Measurements from ENCODE around the gene THRA.

Gene THRA, protein sequence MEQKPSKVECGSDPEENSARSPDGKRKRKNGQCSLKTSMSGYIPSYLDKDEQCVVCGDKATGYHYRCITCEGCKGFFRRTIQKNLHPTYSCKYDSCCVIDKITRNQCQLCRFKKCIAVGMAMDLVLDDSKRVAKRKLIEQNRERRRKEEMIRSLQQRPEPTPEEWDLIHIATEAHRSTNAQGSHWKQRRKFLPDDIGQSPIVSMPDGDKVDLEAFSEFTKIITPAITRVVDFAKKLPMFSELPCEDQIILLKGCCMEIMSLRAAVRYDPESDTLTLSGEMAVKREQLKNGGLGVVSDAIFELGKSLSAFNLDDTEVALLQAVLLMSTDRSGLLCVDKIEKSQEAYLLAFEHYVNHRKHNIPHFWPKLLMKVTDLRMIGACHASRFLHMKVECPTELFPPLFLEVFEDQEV

GRCh38 chr17:40062329-40063186 is at the start of gene THRA:
Gene THRA (plus strand): TSS chr17:40062965. CDS start chr17:40074489, 11,524 bp downstream.
- peak; percentile 57 for DNase-seq (ENCODE audit: low read depth)

- no peak for DNase-seq (ENCODE audit: low read depth)
Measured at GRCh38 chr17:40014375-40014980, 48.3 kb upstream of the THRA start.

GRCh38 chr17:40015005-40015997 is 47.5 kb upstream of the THRA start, which contains the start of gene CSF3:
Gene CSF3 (plus strand): TSS chr17:40015440. CDS start chr17:40015475, 35 bp downstream.
- no peak for DNase-seq (ENCODE audit: low read depth)

- DNase-seq (ENCODE audit: low read depth), result no peak
Measured at GRCh38 chr17:40015998-40016985, 46.5 kb upstream of the THRA start.

DNA sequence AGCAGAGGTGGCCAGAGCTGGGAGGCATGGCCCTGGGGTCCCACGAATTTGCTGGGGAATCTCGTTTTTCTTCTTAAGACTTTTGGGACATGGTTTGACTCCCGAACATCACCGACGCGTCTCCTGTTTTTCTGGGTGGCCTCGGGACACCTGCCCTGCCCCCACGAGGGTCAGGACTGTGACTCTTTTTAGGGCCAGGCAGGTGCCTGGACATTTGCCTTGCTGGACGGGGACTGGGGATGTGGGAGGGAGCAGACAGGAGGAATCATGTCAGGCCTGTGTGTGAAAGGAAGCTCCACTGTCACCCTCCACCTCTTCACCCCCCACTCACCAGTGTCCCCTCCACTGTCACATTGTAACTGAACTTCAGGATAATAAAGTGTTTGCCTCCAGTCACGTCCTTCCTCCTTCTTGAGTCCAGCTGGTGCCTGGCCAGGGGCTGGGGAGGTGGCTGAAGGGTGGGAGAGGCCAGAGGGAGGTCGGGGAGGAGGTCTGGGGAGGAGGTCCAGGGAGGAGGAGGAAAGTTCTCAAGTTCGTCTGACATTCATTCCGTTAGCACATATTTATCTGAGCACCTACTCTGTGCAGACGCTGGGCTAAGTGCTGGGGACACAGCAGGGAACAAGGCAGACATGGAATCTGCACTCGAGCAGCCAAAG is 45.2 kb upstream of the THRA start:
- no peak for DNase-seq (ENCODE audit: low read depth)

- DNase-seq (ENCODE audit: low read depth), result no peak
Measured at GRCh38 chr17:40018211-40019121, 44.3 kb upstream of the THRA start.

GRCh38 chr17:40019140-40019991 is 43.4 kb upstream of the THRA start:
- DNase-seq (ENCODE audit: low read depth), result no peak

DNA sequence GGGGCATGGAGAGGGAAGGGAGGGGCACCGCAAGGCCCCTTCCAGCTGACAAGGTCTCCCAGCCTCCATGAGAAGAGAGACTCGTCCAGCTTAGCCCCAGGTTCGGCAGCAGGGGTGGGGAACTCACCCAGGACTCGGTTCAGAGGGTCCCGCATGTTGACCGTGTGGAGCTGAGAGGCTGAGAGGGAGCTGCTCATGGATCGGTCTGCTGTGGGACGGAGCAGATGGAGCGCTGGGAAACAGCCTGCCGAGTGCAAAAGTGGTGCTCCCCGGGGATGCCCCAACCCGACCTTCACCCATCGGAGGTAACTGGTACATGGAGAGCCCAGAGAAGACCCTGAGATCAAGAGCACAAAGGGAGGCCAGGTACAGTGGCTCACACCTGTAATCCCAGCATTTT is 42.6 kb upstream of the THRA start:
- no peak for DNase-seq (ENCODE audit: low read depth)

DNA sequence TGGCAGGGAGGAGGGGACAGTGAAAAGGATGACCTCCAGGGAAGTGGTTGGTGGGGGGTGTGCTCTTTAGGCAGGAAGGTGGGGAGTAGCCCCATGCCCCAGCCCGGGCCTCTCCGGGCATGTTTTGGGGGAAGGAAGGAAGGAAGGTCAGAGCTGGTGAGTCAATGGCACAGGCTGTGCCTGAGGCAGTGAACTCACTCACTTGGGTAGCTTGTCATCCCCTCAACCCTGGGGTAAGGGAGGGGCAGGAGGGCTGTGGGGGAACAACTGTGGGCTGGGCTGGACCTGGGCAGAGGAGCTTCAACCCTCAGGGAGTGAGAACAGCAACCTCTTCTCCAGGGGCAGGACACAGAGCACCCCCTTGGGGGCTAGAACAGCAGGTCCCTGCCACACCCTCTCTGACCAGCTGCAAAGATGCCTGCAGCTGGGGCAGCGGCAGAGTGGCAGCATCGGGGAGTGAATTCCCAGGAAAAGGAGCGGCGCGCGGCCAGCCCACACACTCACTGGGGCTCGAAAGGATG is 41.3 kb upstream of the THRA start:
- no peak for DNase-seq (ENCODE audit: low read depth)

DNA sequence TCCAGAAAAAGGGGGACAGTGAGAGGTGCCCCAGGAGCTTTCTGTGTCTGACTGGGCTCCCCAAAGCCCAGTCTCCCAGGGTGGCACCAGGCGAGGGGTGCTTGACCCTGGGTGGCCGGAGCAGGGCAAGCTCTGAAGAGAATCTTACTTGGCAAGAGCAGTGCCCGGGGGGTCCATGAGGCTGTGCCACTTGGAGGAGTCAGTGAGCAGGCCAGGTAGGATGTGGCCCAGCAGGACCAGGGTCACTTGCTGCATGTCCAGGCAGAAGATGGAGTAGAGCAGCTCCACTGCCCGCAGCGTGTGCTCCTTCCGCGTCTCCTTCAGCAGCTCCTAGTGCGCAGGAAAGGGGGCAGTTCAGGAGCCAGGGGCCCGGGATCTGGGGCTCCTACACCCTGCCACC is 40.3 kb upstream of the THRA start:
- no peak for DNase-seq (ENCODE audit: low read depth)

DNA sequence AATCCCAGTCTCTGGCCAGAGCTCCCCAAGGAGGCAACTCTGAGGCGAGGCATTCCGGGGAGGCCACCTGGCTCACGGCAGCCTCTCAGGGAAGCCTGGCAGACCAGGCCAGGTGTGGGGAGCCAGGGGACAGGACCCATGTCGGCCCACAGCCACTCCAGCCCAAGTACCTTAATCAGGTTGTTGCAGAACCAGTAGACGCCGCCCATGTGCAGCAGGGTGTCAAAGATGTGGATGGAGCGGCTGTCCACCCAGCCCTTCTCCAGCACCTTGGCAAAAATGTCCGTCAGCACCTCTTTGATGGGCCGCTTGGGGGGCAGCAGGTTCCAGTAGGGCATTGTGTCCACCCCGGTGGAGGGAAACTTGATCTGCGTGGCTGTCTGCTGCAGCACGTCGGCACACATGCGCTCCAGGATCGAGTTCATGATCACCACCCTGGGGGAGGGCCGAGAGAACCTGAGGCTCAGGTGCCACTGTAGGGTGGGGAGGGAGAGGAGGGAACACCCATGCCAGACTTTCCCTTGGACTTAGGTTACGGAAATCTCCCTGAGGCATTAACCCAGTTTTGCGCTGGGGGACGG is 39.7 kb upstream of the THRA start:
- no peak for DNase-seq (ENCODE audit: low read depth)

GRCh38 chr17:40023590-40024292 is 39.0 kb upstream of the THRA start:
- no peak for DNase-seq (ENCODE audit: low read depth)

DNA sequence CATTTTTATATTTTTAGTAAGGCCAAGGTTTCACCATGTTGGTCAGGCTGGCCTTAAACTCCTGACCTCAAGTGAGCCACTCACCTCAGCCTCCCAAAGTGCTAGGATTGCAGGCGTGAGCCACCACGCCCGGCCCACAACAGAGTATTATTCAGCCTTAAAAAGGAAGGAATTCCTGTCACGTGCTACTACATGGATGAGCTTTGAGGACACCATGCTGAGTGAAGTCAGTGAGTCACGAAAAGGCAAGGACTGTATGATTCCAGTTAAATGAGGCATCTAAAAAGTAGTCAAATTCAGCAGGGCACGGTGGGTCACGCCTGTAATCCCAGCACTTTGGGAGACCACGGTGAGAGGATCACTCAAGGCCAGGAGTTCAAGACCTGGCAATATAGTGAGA is 37.9 kb upstream of the THRA start:
- DNase-seq (ENCODE audit: low read depth), result no peak

DNA sequence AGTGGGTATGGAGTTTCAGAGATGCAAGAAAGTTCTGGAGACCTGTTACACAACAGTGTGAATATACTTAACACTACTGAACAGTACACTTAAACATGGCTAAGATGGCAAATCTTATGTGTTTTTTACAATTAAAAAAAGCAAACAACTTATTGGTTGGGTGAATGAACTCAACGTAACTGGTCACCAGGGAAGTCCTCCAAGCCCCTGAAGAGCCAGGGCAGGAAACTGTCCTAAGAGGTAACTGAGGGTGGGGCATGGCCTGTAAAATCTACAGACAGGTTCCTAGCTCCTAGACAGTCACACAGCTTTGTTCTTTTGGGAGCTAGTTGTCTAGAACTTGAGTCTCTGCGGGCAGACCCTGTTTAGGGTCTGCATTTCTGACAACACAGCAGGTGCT is 37.2 kb upstream of the THRA start:
- no peak for DNase-seq (ENCODE audit: low read depth)

GRCh38 chr17:40025991-40026815 is 36.6 kb upstream of the THRA start:
- DNase-seq (ENCODE audit: low read depth), result no peak
